A549 (cell line): Measurements from ENCODE around the gene DEFB126. TPM values are rescaled to one million over a fixed set of nuclear protein-coding genes. Genes with fewer than 3 reads are reported as not detected.

Source experiments
- JUN ChIP-seq, 2 experiments: fragments of >200 bp; sonication (Bioruptor Twin); formaldehyde crosslinking; IDR thresholded peaks; 2 replicates in 1 of 2; 3 replicates in 1 of 2; pipeline ENCODE4 v1.6.1; 2016 to 2017
- polyA plus RNA-seq, 4 experiments: library from polyadenylated mRNA; depleted of rRNA in 3 of 4; stranded (reverse); fragments of >200 nt; fragmentation: RNase III in 1 of 4; extraction: RNeasy Plus Mini Kit Qiagen cat#74134 plus additional on column Dnase treatment in 1 of 4; gene quantifications; 2 replicates in 3 of 4; 3 replicates in 1 of 4; pipeline ENCODE4 v1.2.3, GENCODE V29; 2011 to 2017

The DEFB126 gene
- polyA plus RNA-seq, 2 of the 4 experiments (the other 2 are of a cell fraction), result not detected

GRCh38 chr20:189611-190010 lies 47.2 kb downstream of the DEFB126 start, which contains the start of gene DEFB128 (continued):
- TF ChIP-seq JUN (IDR thresholded peaks at IDR 0.05), result no peak
- TF ChIP-seq, all 56 proteins: peak for 0

Other genes starting within 250 kb of the DEFB126 start
- gene DEFB125, start 54.9 kb upstream of the DEFB126 start, polyA plus RNA-seq (2011; rRNA removed), result not detected in 2 replicates
- gene DEFB125, start 54.9 kb upstream of the DEFB126 start, polyA plus RNA-seq (2017; fragmentation: RNase III; extraction: RNeasy Plus Mini Kit Qiagen cat#74134 plus additional on column Dnase treatment), result not detected in 3 replicates
- not detected in 2 replicates for gene DEFB127, start 14.9 kb downstream of the DEFB126 start, polyA plus RNA-seq (2011; rRNA removed)
- not detected in 3 replicates for gene DEFB127, start 14.9 kb downstream of the DEFB126 start, polyA plus RNA-seq (2017; fragmentation: RNase III; extraction: RNeasy Plus Mini Kit Qiagen cat#74134 plus additional on column Dnase treatment)
- gene DEFB128, start 47.1 kb downstream of the DEFB126 start, polyA plus RNA-seq (2011; rRNA removed), result not detected in 2 replicates
- gene DEFB128, start 47.1 kb downstream of the DEFB126 start, polyA plus RNA-seq (2017; fragmentation: RNase III; extraction: RNeasy Plus Mini Kit Qiagen cat#74134 plus additional on column Dnase treatment), result not detected in 3 replicates
- gene DEFB129, start 84.7 kb downstream of the DEFB126 start, polyA plus RNA-seq (2011; rRNA removed), result not detected in 2 replicates
- gene DEFB129, start 84.7 kb downstream of the DEFB126 start, polyA plus RNA-seq (2017; fragmentation: RNase III; extraction: RNeasy Plus Mini Kit Qiagen cat#74134 plus additional on column Dnase treatment), result not detected in 3 replicates
- not detected in 2 replicates for gene DEFB132, start 115.1 kb downstream of the DEFB126 start, polyA plus RNA-seq (2011; rRNA removed)
- not detected in 3 replicates for gene DEFB132, start 115.1 kb downstream of the DEFB126 start, polyA plus RNA-seq (2017; fragmentation: RNase III; extraction: RNeasy Plus Mini Kit Qiagen cat#74134 plus additional on column Dnase treatment)
- gene C20orf96, start 148.2 kb downstream of the DEFB126 start, polyA plus RNA-seq (2011; rRNA removed), result 23.2 and 23.9 TPM in 2 replicates
- 16.5 to 20.9 TPM (median 20.5 TPM) in 3 replicates for gene C20orf96, start 148.2 kb downstream of the DEFB126 start, polyA plus RNA-seq (2017; fragmentation: RNase III; extraction: RNeasy Plus Mini Kit Qiagen cat#74134 plus additional on column Dnase treatment)
- 17.4 and 19.8 TPM in 2 replicates for gene ZCCHC3, start 155.0 kb downstream of the DEFB126 start, polyA plus RNA-seq (2011; rRNA removed)
- gene ZCCHC3, start 155.0 kb downstream of the DEFB126 start, polyA plus RNA-seq (2017; fragmentation: RNase III; extraction: RNeasy Plus Mini Kit Qiagen cat#74134 plus additional on column Dnase treatment), result 16.3 to 17.7 TPM (median 17.3 TPM) in 3 replicates
- 7.0 and 7.5 TPM in 2 replicates for gene SOX12, start 183.0 kb downstream of the DEFB126 start, polyA plus RNA-seq (2011; rRNA removed)
- gene SOX12, start 183.0 kb downstream of the DEFB126 start, polyA plus RNA-seq (2017; fragmentation: RNase III; extraction: RNeasy Plus Mini Kit Qiagen cat#74134 plus additional on column Dnase treatment), result 24.6 to 32.8 TPM (median 29.2 TPM) in 3 replicates
- 40.5 and 47.5 TPM in 2 replicates for gene NRSN2, start 204.5 kb downstream of the DEFB126 start, polyA plus RNA-seq (2011; rRNA removed)
- 59.6 to 74.8 TPM (median 74.3 TPM) in 3 replicates for gene NRSN2, start 204.5 kb downstream of the DEFB126 start, polyA plus RNA-seq (2017; fragmentation: RNase III; extraction: RNeasy Plus Mini Kit Qiagen cat#74134 plus additional on column Dnase treatment)
- gene TRIB3, start 238.2 kb downstream of the DEFB126 start, polyA plus RNA-seq (2011; rRNA removed), result 210 and 269 TPM in 2 replicates
- 28.4 to 39.8 TPM (median 34.0 TPM) in 3 replicates for gene TRIB3, start 238.2 kb downstream of the DEFB126 start, polyA plus RNA-seq (2017; fragmentation: RNase III; extraction: RNeasy Plus Mini Kit Qiagen cat#74134 plus additional on column Dnase treatment)